Measurements from ENCODE around the gene AURKA.

Gene AURKA

DNA sequence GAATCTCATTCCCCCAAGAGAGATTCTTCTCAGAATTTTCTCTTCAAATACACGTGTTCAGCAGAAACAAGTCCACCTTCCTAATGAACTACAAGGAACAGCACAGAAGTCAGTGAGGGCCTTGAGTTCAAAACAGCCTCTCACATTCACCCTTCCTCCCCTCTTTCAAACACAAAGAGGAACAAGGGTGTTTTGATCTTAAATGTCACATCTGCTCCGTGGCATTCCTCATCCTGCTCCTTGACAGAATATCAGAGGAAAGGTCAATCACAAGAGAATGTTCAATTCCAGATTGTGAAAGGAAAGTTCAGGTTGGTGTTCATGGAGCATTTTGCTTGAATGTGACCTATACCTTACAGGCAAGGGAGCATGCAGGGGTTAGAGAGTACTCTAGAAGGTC is 68.8 kb downstream of the AURKA start:
- no peak for DNase-seq (ENCODE audit: low read depth)
- TF ChIP-seq, protein P1, sequence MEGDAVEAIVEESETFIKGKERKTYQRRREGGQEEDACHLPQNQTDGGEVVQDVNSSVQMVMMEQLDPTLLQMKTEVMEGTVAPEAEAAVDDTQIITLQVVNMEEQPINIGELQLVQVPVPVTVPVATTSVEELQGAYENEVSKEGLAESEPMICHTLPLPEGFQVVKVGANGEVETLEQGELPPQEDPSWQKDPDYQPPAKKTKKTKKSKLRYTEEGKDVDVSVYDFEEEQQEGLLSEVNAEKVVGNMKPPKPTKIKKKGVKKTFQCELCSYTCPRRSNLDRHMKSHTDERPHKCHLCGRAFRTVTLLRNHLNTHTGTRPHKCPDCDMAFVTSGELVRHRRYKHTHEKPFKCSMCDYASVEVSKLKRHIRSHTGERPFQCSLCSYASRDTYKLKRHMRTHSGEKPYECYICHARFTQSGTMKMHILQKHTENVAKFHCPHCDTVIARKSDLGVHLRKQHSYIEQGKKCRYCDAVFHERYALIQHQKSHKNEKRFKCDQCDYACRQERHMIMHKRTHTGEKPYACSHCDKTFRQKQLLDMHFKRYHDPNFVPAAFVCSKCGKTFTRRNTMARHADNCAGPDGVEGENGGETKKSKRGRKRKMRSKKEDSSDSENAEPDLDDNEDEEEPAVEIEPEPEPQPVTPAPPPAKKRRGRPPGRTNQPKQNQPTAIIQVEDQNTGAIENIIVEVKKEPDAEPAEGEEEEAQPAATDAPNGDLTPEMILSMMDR (IDR thresholded peaks at IDR 0.05; ENCODE audit: low read depth, low read length, missing control alignments) = no peak
- H3K4me3 ChIP-seq (ENCODE audit: low read depth, low read length) = no peak overlapping the region

- TF ChIP-seq, protein P1 (IDR thresholded peaks at IDR 0.05; ENCODE audit: low read depth, low read length, missing control alignments) = no peak
- DNase-seq (ENCODE audit: low read depth) = no peak
- H3K4me3 ChIP-seq (ENCODE audit: low read depth, low read length) = no peak overlapping the region
Measured at GRCh38 chr20:56322681-56323080, 69.3 kb downstream of the AURKA start.

All from GM12864 (cell line).